H1 (cell line): ENCODE data around the gene TRABD2B. TPM values are rescaled to one million over a fixed set of nuclear protein-coding genes. Genes with fewer than 3 reads are reported as not detected.
A peak's percentile ranks its signal among the peaks of the same experiment; 100 is the strongest.

Experiments
- CTCF ChIA-PET: fragments of 300-600 bp; sonication (Branson Sonifier 250); formaldehyde crosslinking; loops from one replicate; lab custom pipeline; 2021; ENCODE audit not compliant: partially characterized antibody; lab: Charles Lee
- POLR2A ChIA-PET: fragments of 300-600 bp; sonication (Branson Sonifier 250); formaldehyde crosslinking; loops from one replicate; lab custom pipeline; 2021; ENCODE audit warnings: inconsistent platforms; ENCODE audit not compliant: partially characterized antibody; lab: Charles Lee
- DNase-seq, 2 experiments: peaks; one replicate each; pipeline versions ENCODE4 v3.0.0 to v3.0.0-alpha.2; 2010 to 2022; ENCODE audit warnings: low spot score in 2 of 2, low read depth in 1 of 2, mixed read lengths in 1 of 2
- FAIRE-seq: peaks from 2 replicates; lab custom pipeline; 2011; peaks lifted over from hg19 to GRCh38; lab: Jason Lieb, UNC
- H2AFZ ChIP-seq: 2 replicates; pipeline ENCODE4 v1.8.1; 2012; ENCODE audit warnings: low read length, inconsistent platforms
- H2AK5ac ChIP-seq: 2 replicates; pipeline ENCODE4 v1.6.1; 2013; ENCODE audit warnings: low read depth, low read length
- H2BK120ac ChIP-seq: replicated peaks from 2 replicates; pipeline ENCODE3; 2013; ENCODE audit warnings: low read depth, low read length, inconsistent platforms
- H2BK12ac ChIP-seq: 2 replicates; pipeline ENCODE4 v1.6.1; 2013; ENCODE audit warnings: low read depth, low read length
- H2BK15ac ChIP-seq: 2 replicates; pipeline ENCODE4 v1.6.1; 2013; ENCODE audit warnings: low read length
- H2BK20ac ChIP-seq: 2 replicates; pipeline ENCODE4 v1.6.1; 2013; ENCODE audit warnings: low read length
- H2BK5ac ChIP-seq: 2 replicates; pipeline ENCODE4 v1.6.1; 2013; ENCODE audit warnings: low read depth, low read length
- H3K14ac ChIP-seq: 2 replicates; pipeline ENCODE4 v1.6.1; 2013; ENCODE audit warnings: inconsistent platforms; ENCODE audit not compliant: insufficient read length
- H3K18ac ChIP-seq: 2 replicates; pipeline ENCODE4 v1.6.1; 2013; ENCODE audit warnings: low read length; ENCODE audit errors: extremely low read depth
- H3K23ac ChIP-seq: 2 replicates; pipeline ENCODE4 v1.6.1; 2013; ENCODE audit warnings: inconsistent platforms; ENCODE audit not compliant: insufficient read length
- H3K23me2 ChIP-seq: 2 replicates; pipeline ENCODE4 v1.6.1; 2013; ENCODE audit warnings: low read depth, low read length
- H3K27ac ChIP-seq: 2 replicates; pipeline ENCODE4 v1.6.1; 2011; ENCODE audit warnings: low read depth, low read length, inconsistent platforms
- H3K27me3 ChIP-seq, 4 experiments: replicated peaks in 1 of 4; 1 replicate in 1 of 4; 2 replicates in 3 of 4; pipeline versions ENCODE4 v1.6.1 to v1.8.1; 2011 to 2013; ENCODE audit warnings: low read length in 3 of 4, mild to moderate bottlenecking in 3 of 4, inconsistent platforms in 2 of 4, mixed read lengths in 2 of 4, moderate library complexity in 1 of 4; ENCODE audit not compliant: control insufficient read depth in 3 of 4, insufficient read depth in 3 of 4; ENCODE audit errors: extremely low read depth in 1 of 4
- H3K36me3 ChIP-seq, 4 experiments: 2 replicates each; pipeline versions ENCODE4 v1.6.1 to v1.8.1; 2011 to 2013; ENCODE audit warnings: mild to moderate bottlenecking in 4 of 4, low read length in 3 of 4, moderate library complexity in 2 of 4, control low read depth in 1 of 4, inconsistent platforms in 1 of 4; ENCODE audit not compliant: insufficient read depth in 4 of 4, control insufficient read depth in 2 of 4
- H3K4ac ChIP-seq: replicated peaks from 2 replicates; pipeline ENCODE3; 2013; ENCODE audit warnings: low read length, low read depth, mixed read lengths, inconsistent platforms; ENCODE audit not compliant: insufficient read length
- H3K4me1 ChIP-seq, 4 experiments: replicated peaks in 1 of 4; 1 replicate in 1 of 4; 2 replicates in 3 of 4; pipeline versions ENCODE4 v1.6.1 to v1.8.1; 2011 to 2013; ENCODE audit warnings: low read length in 3 of 4, inconsistent platforms in 2 of 4, mixed read lengths in 1 of 4; ENCODE audit not compliant: insufficient read depth in 4 of 4, control insufficient read depth in 3 of 4
- H3K4me2 ChIP-seq, 2 experiments: 2 replicates each; pipeline versions ENCODE4 v1.6.1 to v1.8.1; 2011 to 2013; ENCODE audit warnings: low read depth in 2 of 2, low read length in 2 of 2, control low read depth in 1 of 2, inconsistent platforms in 1 of 2, mild to moderate bottlenecking in 1 of 2; ENCODE audit not compliant: insufficient read depth in 1 of 2
- H3K4me3 ChIP-seq, 4 experiments: fragments of 200-600, 300-600 bp in 1 of 4; sonication (generic), shearing (Covaris generic), sonication (Bioruptor Twin) in 1 of 4; 2 replicates each; pipeline versions ENCODE4 v1.5.1 to v1.8.1; 2011 to 2016; ENCODE audit warnings: low read length in 4 of 4, low read depth in 3 of 4, control low read depth in 2 of 4, inconsistent platforms in 2 of 4, mild to moderate bottlenecking in 2 of 4, mixed read lengths in 1 of 4, moderate library complexity in 1 of 4; ENCODE audit not compliant: insufficient read depth in 2 of 4; ENCODE audit errors: extremely low read depth in 1 of 4
- H3K56ac ChIP-seq: replicated peaks from 2 replicates; pipeline ENCODE3; 2013; ENCODE audit warnings: low read depth, mild to moderate bottlenecking, mixed read lengths, low read length, inconsistent platforms; ENCODE audit not compliant: insufficient read length
- H3K79me1 ChIP-seq: 2 replicates; pipeline ENCODE4 v1.6.1; 2013; ENCODE audit warnings: low read depth, low read length, control low read depth
- H3K79me2 ChIP-seq, 2 experiments: 2 replicates each; pipeline versions ENCODE4 v1.6.1 to v1.8.1; 2012 to 2013; ENCODE audit warnings: low read length in 2 of 2, mild to moderate bottlenecking in 2 of 2, inconsistent platforms in 1 of 2; ENCODE audit not compliant: insufficient read depth in 2 of 2, control insufficient read depth in 1 of 2
- H3K9ac ChIP-seq, 4 experiments: replicated peaks in 1 of 4; 1 replicate in 1 of 4; 2 replicates in 3 of 4; pipeline versions ENCODE4 v1.6.1 to v1.8.1; 2011 to 2013; ENCODE audit warnings: low read depth in 3 of 4, low read length in 3 of 4, control low read depth in 2 of 4, mild to moderate bottlenecking in 2 of 4, moderate library complexity in 2 of 4, inconsistent platforms in 1 of 4; ENCODE audit errors: extremely low read depth in 1 of 4
- H3K9me3 ChIP-seq, 2 experiments: 2 replicates each; pipeline versions ENCODE4 v1.6.1 to v1.8.1; 2012 to 2013; ENCODE audit warnings: mild to moderate bottlenecking in 2 of 2, moderate library complexity in 2 of 2, control low read depth in 1 of 2, inconsistent platforms in 1 of 2, low read depth in 1 of 2, low read length in 1 of 2, mixed read lengths in 1 of 2; ENCODE audit not compliant: insufficient read depth in 2 of 2
- H4K20me1 ChIP-seq, 2 experiments: replicated peaks in 1 of 2; 2 replicates each; pipeline versions ENCODE3 to v1.8.1; 2011 to 2013; ENCODE audit warnings: inconsistent platforms in 2 of 2, low read length in 2 of 2, mild to moderate bottlenecking in 1 of 2; ENCODE audit not compliant: insufficient read depth in 2 of 2, control insufficient read depth in 1 of 2
- H4K5ac ChIP-seq: 2 replicates; pipeline ENCODE4 v1.6.1; 2013; ENCODE audit warnings: low read length, low read depth, mixed read lengths, inconsistent platforms; ENCODE audit not compliant: insufficient read length
- H4K8ac ChIP-seq: 2 replicates; pipeline ENCODE4 v1.8.0; 2013; ENCODE audit warnings: mild to moderate bottlenecking, moderate library complexity, low read length, inconsistent platforms; ENCODE audit not compliant: insufficient read depth; ENCODE audit errors: extremely low read depth
- H4K91ac ChIP-seq: replicated peaks from 2 replicates; pipeline ENCODE3; 2013; ENCODE audit warnings: low read length, mixed read lengths, inconsistent platforms; ENCODE audit not compliant: insufficient read length
- BACH1 ChIP-seq: IDR thresholded peaks from 2 replicates; pipeline ENCODE4 v1.6.1; 2012; ENCODE audit warnings: low read length, improper control_type of control experiment
- CTBP2 ChIP-seq: IDR thresholded peaks from 2 replicates; pipeline ENCODE4 v1.7.0; 2011; ENCODE audit warnings: borderline replicate concordance, mild to moderate bottlenecking, moderate library complexity, mixed read lengths, low read length; ENCODE audit not compliant: insufficient read depth, insufficient read length
- GTF2F1 ChIP-seq: IDR thresholded peaks from 2 replicates; pipeline ENCODE4 v1.6.1; 2012; ENCODE audit warnings: low read depth, low read length, improper control_type of control experiment, borderline replicate concordance
- HDAC6 ChIP-seq: IDR thresholded peaks from one replicate; pipeline ENCODE4 v1.7.1; 2012; ENCODE audit warnings: low read depth, mild to moderate bottlenecking, inconsistent platforms, low read length, moderate library complexity
- JUND ChIP-seq: IDR thresholded peaks from 2 replicates; pipeline ENCODE4 v1.6.1; 2011; ENCODE audit warnings: mild to moderate bottlenecking, improper control_type of control experiment, low read length
- KDM5A ChIP-seq: fragments of 200-600 bp; IDR thresholded peaks from 2 replicates; pipeline ENCODE4 v1.7.1; 2012; ENCODE audit warnings: mild to moderate bottlenecking, low read length, inconsistent platforms, mixed read lengths
- RAD21 ChIP-seq, 2 experiments: IDR thresholded peaks in 1 of 2; conservative IDR thresholded peaks in 1 of 2; 2 replicates each; pipeline ENCODE4 v1.6.1; 2011; ENCODE audit warnings: low read depth in 2 of 2, low read length in 2 of 2, improper control_type of control experiment in 1 of 2, inconsistent platforms in 1 of 2, mild to moderate bottlenecking in 1 of 2, moderate library complexity in 1 of 2
- RFX5 ChIP-seq: IDR thresholded peaks from 2 replicates; pipeline ENCODE4 v1.6.1; 2011; ENCODE audit warnings: low read depth, low read length, improper control_type of control experiment, borderline replicate concordance
- RNF2 ChIP-seq: fragments of 200-900, 300-1000 bp; sonication (generic); IDR thresholded peaks from 2 replicates; pipeline ENCODE4 v1.7.1; 2016; ENCODE audit warnings: borderline replicate concordance, low read depth, mild to moderate bottlenecking, antibody characterized with exemption, low read length; ENCODE audit not compliant: poor library complexity, severe bottlenecking; ENCODE audit errors: missing control alignments
- SIX5 ChIP-seq: IDR thresholded peaks from 2 replicates; pipeline ENCODE4 v1.6.1; 2011; ENCODE audit warnings: mild to moderate bottlenecking, low read depth, low read length
- SP4 ChIP-seq: IDR thresholded peaks from 2 replicates; pipeline ENCODE4 v1.6.1; 2012; ENCODE audit warnings: low read length, inconsistent platforms
- WGBS, 2 experiments: shearing (Covaris generic) in 1 of 2; methylation state at CpG; one replicate each; pipeline versions ENCODE4 v1.1.6 to v1.1.7; 2013 to 2015; ENCODE audit warnings: low lambda C conversion rate in 2 of 2, mixed read lengths in 2 of 2, inconsistent platforms in 1 of 2, low coverage in 1 of 2, missing lambda C conversion rate in 1 of 2; ENCODE audit not compliant: insufficient replicate concordance in 2 of 2, insufficient coverage in 1 of 2, insufficient read length in 1 of 2; ENCODE audit errors: extremely low coverage in 1 of 2, missing lambda C conversion rate in 1 of 2; 5-methylcytosine and 5-hydroxymethylcytosine counted together
- polyA plus RNA-seq, 7 experiments: library from polyadenylated mRNA; depleted of rRNA in 3 of 7; stranded (reverse) in 5 of 7; unstranded in 2 of 7; fragments of >200 nt in 5 of 7; fragments of 200-250 nt in 2 of 7; gene quantifications; 1 replicate in 5 of 7; 2 replicates in 1 of 7; 4 replicates in 1 of 7; pipeline versions ENCODE4 v1.2.1 to v1.2.3, GENCODE V29; 2011 to 2013; ENCODE audit warnings: missing spikeins in 2 of 7, mixed read lengths in 2 of 7
- total RNA-seq: library from RNA; stranded (reverse); fragmentation: NEBNext Ultra II Directional; extraction: Animal tissue kit (Norgen Biotek cat#: 25700); gene quantifications from 2 replicates; pipeline ENCODE4 v1.2.1, GENCODE V29; 2021

The TRABD2B gene
- total and polyA plus RNA-seq, 2 of the 8 experiments (the other 6 are each of a cell fraction or from before 2014, with no cell fraction given): 0.95 to 3.4 TPM

- Histone ChIP-seq H2BK120ac (no peak overlapping the region), H2BK20ac (no peak overlapping the region), H3K27ac (no peak overlapping the region), H3K4me2 (no peak overlapping the region), H2BK5ac (no peak overlapping the region), H2BK15ac (no peak overlapping the region), H3K9ac (no peak overlapping the region), H2AFZ (no peak overlapping the region), H3K23ac (no peak overlapping the region), H3K23me2 (peaks cover 3% of the 10 kb centered on the region; the same call in 1 of the 2 replicates), H3K4ac (no peak overlapping the region), H3K27me3 (peaks cover 0 to 11% (median 9%) of the 10 kb centered on the region in 4 experiments; a peak in 4 of 7 replicates), H2AK5ac (no peak overlapping the region), H4K8ac (no peak overlapping the region), H4K91ac (no peak overlapping the region), H3K56ac (no peak overlapping the region), H3K18ac (no peak overlapping the region), H2BK12ac (no peak overlapping the region), H3K36me3 (peaks cover 0 to 6% (median 0%) of the 10 kb centered on the region in 4 experiments; a peak in 1 of 8 replicates), H3K14ac (no peak overlapping the region), H3K9me3 (no peaks in the 10 kb centered on the region), H3K4me1 (peaks cover 8 to 16% (median 13%) of the 10 kb centered on the region in 4 experiments), H3K79me2 (no peaks in the 10 kb centered on the region), H4K5ac (no peak overlapping the region), H4K20me1 (no peaks in the 10 kb centered on the region), H3K4me3 (no peak overlapping the region), H3K79me1 (no peaks in the 10 kb centered on the region)
- FAIRE-seq (no peak), DNase-seq (no peak)
- ChIA-PET CTCF (interaction anchor here (0.9 to 1.6 kb wide), 3 partner anchors 9 to 87 kb away, joined by 3 to 5 read pairs (median 4); no protein-coding TSS in a partner anchor), POLR2A (interaction anchor here (0.7 kb wide), 1 partner anchor 559 kb away, joined by 3 read pairs; no protein-coding TSS in a partner anchor)
- WGBS, 2 experiments: 76% methylated on average over 5 of the region's 5 CpGs; no CpG with 5 or more reads in 1 of the 2 experiments
- TF ChIP-seq JUND (peak; percentile 77), HDAC6 (no peak), GTF2F1 (no peak), RFX5 (no peak), BACH1 (no peak), RNF2 (no peak), SP4 (no peak), SIX5 (no peak), CTBP2 (no peak), RAD21 (IDR thresholded peaks at IDR 0.05 in 1 of 2, conservative IDR thresholded peaks at IDR 0.05 in 1 of 2; ENCODE audit: low read depth in 2 of 2, low read length in 2 of 2) (no peak), KDM5A (no peak)
Observed at GRCh38 chr1:47991187-47991586, 6.0 kb downstream of the TRABD2B start.
